HG03565 (cell line): Measurements from ENCODE around the gene C4orf51.
"Not testable (repeated sequence)": the region's sequence is repeated elsewhere in the genome, so short reads cannot be mapped to it uniquely, and the experiment has no call there.

Experiments used
- ATAC-seq: cut with Tn5 transposase; IDR thresholded peaks from one replicate; pipeline ENCODE4 v1.9.1; 2021; ENCODE audit warnings: mild to moderate bottlenecking, moderate library complexity; ENCODE audit not compliant: unreplicated experiment

Gene C4orf51

GRCh38 chr4:145679991-145680455, at the start of gene C4orf51:
Gene C4orf51, plus strand, starts transcription at chr4:145680146. Its CDS starts 58 bp downstream, at chr4:145680204.
- no peak for ATAC-seq

- ATAC-seq = no peak
These were observed 44.8 kb upstream of the C4orf51 start for GRCh38 chr4:145635117-145635516.

- no peak for ATAC-seq
These were observed 44.3 kb upstream of the C4orf51 start for GRCh38 chr4:145635630-145636029.

DNA sequence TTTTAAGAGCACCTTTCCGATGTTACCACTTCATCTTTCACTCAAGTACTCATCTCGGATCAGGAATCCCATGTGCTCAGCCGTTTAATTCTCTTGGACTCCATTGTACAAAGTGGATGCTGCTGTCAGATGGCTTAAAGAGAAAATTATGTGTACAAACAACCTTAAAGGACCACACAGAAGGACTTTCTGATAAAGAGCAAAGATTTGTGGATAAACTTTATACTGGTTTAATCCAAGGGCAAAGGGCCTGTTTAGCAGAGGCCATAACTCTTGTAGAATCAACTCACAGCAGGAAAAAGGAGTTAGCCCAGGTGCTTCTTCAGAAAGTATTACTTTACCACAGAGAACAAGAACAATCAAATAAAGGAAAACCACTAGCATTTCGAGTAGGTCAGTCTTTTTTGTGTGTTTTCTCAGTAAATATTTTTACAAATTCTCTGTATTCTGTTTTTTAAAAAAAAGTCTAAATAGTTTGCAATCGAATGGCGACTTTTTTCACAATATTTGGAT, 40.7 kb upstream of the C4orf51 start:
- no peak for ATAC-seq

- not testable (repeated sequence) for ATAC-seq
These were observed 39.7 kb upstream of the C4orf51 start for GRCh38 chr4:145640236-145640635.

- ATAC-seq = no peak
These were observed 36.7 kb upstream of the C4orf51 start for GRCh38 chr4:145643295-145643694.

GRCh38 chr4:145644699-145645098, 35.2 kb upstream of the C4orf51 start:
- no peak for ATAC-seq

- no peak for ATAC-seq
These were observed 23.8 kb upstream of the C4orf51 start for GRCh38 chr4:145656156-145656555.

- no peak for ATAC-seq
These were observed 19.9 kb upstream of the C4orf51 start for GRCh38 chr4:145660064-145660463.

- ATAC-seq = no peak
These were observed 16.8 kb upstream of the C4orf51 start for GRCh38 chr4:145663194-145663593.

DNA sequence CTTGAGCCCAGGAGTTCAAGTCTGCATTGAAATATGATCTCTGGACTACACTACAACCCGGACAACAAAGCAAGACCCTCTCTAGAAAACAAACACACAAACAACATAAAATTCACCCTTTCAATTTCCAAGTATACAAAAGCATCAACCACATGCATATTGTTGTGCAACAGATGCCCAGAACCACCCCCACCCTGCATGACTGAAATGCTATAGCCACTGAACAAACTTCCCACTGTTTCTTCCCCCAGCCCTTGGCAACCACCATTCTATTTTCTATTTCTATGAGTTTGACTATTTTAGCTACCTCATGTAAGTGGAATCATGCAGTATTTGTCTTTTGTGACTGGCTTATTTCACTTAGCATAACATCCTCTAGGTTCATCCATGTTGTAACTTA, 14.2 kb upstream of the C4orf51 start:
- ATAC-seq = no peak

DNA sequence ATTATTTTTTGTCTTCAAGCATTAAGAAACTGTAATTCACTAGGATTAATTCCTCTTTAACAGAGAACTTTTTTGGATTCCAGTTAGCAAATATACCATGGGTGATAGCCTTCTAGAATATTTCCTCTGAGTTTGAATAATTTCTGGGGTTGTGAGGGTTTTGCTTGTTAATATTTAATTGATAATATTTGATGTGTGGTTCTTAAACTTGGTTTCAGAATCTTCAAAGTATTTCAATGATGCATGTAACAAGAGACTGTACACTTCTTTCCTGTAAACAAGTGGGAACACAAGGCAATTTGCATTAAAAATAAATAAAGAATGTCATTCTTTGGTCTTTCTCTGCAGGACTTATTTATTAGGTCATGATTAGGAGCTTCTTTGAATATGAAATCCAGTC, 9.5 kb upstream of the C4orf51 start:
- no peak for ATAC-seq

GRCh38 chr4:145679520-145679919, 426 bp upstream of the C4orf51 start:
- no peak for ATAC-seq

GRCh38 chr4:145680902-145681301, 956 bp downstream of the C4orf51 start:
- ATAC-seq = no peak

DNA sequence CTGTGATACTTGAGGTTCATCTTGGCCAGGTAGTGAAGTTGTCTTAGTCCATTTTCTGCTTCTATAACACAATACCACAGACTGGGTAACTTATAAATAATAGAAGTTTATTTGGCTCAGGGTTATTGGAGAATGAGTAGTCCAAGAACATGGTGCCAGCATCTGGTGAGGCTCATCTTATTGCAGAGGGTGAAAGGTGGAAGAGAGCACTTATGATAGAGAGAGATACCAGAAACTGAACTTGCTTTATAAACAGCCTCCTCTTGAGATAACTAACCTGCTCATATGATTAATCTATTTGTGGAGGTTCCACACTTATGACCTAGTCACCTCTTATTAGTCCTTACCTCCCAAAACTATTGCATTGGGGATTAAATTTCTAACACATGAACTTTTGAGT, 1.6 kb downstream of the C4orf51 start:
- no peak for ATAC-seq

DNA sequence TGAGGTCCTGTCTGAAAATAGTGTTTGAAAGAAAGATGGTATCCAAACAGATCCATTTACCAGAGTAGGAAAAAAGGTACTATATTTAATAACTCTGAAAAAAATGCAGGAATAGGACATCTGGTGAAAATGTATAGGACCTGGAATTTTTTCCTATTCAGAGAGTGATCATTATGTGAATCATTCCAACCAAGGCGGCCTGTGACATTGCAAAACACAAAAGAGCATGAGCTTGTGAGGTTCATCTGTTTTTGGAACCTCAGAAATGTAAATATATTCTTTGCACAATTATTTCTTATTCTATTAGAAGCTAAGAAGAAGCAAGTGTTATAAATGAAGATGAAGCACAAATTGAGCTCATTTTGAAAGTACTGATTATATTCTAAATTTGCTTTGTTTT, 2.0 kb downstream of the C4orf51 start:
- ATAC-seq = no peak

DNA sequence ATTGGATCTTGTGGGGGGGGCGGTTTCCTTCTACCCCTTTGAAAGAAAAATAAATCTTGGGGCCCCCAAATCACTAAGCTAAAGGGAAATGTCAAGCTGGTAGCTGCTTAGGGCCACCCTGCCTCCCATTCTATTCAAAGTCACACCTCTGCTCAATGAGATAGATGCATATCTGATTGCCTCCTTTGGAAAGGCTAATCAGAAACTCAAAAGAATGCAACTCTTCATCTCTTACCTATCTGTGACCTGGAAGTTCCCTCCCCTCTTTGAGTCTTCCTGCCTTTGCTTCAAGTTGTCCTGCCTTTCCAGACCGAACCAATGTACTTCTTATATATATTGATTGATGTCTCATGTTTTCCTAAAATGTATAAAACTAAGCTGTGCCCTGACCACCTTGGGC, 7.0 kb downstream of the C4orf51 start:
- ATAC-seq = no peak

DNA sequence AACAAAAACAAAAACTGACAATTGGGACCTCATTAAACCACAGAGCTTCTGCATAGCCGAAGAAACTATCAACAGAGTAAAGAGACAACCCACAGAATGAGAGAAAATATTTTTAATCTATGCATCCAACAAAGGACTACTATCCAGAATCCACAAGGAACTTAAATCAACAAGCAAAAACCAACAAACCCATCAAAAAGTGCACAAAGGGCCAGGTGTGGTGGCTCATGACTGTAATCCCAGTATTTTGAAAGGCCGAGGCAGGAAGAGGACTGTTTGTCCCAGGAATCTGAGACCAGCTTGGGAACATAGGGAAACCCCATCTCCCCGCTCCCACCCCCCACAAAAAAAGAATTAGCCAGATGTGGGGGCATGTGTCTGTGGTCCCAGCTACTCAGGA, 10.7 kb downstream of the C4orf51 start:
- ATAC-seq = no peak

- not testable (repeated sequence) for ATAC-seq
These were observed 11.5 kb downstream of the C4orf51 start for GRCh38 chr4:145691416-145691815.

GRCh38 chr4:145694929-145695328, 15.0 kb downstream of the C4orf51 start:
- ATAC-seq = no peak

DNA sequence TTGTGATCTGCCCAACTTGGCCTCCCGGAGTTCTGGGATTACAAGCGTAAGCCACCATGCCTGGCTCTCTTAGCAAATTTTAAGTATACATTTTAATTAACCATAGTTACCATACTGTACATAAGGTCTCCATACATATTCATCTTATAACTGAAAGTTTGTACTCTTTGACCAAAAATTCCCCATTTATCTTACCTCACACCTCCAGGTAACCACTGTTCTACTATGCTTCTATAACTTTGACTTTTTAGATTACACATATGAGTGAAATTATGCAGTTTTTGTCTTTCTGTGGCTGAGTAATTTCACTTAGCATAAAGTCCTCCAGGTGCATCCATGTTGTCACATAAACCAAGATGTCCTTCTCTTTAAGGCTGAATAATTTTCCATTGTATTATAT, 17.4 kb downstream of the C4orf51 start:
- ATAC-seq = peak; percentile 54

- no peak for ATAC-seq
These were observed 18.6 kb downstream of the C4orf51 start for GRCh38 chr4:145698507-145698906.

DNA sequence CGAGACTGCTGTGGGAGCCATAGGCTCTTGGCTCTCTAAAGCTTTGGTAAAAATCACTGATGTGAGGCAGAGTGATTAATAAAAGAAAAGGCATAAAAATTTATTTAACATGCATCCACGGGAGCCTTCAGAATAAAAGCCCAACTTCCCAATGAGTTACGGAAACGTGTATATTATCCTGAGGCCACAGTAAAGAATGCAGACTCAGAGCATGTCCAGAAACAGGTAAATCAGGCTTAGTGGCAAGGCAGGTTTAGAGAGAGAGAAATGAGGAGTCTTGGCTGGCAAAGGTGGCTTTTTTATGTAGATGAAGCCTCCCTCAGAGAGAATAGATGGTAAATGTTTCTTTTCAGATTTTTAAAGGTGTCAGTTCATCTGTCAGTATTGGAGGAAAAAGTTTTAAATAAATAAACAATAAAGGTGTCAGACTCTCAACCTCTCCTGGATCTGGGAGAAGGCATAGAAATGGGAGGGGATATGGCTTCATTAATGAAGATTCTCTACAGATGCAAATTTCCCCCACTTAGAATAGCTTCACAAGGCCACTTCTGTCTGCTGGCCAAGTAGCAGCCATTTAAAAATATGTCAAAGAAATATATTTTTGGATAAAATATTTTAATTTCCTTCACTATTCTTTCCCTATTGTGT, 24.0 kb downstream of the C4orf51 start:
- ATAC-seq = no peak
